SKM-1 (cell line): ENCODE results near the gene GRM3.

Experiments used
- DNase-seq: peaks from one replicate; lab custom pipeline; 2025; ENCODE audit not compliant: unreplicated experiment; lab: John Stamatoyannopoulos, UW

Gene GRM3

DNA sequence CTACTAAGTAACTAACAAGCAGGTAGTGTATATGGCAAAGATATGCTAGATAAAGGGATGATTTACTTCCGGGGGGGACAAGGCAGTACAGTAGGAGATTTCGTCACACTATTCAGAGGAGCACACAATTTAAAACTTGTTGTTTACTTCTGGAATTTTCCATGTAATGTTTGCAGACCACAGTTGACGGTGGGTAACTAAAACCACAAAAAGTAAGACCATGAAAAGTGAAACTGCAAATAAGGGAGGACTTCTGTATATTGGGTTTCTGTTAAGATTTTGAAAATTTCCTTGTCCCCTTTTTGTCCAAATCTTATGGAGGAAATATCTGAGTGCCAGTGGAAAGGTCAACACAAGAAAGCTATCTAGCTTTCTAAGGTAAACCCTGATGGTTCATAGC, 245.8 kb downstream of the GRM3 start:
- DNase-seq, result no peak

DNA sequence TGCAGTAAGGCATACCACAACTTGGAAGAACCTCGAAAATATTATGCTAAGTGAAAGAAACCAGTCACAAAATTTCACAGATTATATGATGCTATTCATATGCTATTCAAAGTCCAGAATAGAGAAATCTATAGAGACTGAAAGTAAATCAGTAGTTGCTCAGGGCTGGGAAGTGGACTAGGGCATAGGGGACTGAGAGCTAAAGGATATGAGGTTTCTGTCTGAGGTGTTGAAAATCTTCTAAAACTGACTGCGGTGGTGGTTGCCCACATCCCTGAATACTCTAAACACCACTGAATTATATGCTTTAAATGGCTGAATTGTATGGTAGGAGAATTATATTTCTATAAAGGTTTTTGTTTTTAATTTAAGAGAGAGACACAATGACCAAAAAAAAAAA, 254.5 kb downstream of the GRM3 start:
- DNase-seq, result no peak

DNA sequence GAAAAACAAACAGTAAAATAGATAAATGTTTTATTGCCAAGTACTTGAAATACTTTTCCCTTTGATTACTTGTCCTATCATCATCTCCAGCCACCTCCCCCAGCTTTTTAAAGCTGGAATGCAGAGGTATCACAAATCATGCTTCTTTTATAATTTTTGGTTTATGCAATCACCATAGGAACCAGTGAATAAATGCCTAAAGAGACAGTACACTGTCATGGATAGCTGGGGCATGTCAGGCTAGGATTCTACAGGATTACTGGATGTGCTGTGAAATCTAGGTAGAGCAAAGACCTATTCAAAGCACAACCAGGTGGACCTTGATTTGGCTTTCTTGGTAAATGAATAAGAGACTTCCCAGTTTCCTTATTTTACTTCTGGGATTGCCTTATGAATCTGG, 257.2 kb downstream of the GRM3 start:
- no peak for DNase-seq

DNA sequence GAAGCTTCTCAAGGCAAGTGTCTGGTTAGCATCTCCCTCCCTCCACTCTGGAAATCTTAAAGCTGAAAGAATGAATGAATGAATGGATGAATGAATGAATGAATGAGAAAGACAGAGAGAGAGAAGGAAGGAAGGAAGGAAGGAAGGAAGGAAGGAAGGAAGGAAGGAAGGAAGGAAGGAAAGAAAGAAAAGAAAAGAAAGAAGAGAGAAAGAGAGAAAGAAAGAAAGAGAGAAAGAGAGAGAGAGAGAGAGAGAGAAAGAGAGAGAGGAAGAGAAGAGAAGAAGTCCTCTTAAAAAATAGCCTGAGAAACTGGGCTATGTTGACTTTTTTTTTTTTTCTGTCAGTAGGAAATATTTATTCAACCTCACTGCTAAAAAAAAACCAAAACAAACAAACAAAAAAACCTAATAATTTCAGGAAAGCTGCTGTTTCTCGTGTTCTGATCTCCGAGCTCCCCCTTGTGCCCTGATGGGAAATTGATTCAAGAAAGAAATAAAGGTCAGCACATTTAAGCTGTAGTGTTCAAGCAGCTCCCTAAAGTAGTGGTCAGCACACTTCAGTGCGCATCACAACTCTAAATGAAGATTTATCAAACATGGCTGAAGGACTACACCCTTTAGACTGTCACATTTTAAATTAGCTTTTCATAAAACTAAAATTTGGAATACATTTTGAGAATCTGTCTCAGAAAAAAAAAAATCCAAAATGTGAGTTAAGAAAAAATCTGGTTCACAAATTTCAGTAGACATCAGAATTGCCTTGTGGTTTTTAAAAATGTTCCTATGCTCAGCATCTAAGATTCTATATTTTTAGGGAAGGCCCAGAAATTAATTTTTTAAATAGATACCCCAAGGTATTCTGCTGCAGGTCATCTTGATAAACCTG, 261.5 kb downstream of the GRM3 start:
- DNase-seq, result no peak

DNA sequence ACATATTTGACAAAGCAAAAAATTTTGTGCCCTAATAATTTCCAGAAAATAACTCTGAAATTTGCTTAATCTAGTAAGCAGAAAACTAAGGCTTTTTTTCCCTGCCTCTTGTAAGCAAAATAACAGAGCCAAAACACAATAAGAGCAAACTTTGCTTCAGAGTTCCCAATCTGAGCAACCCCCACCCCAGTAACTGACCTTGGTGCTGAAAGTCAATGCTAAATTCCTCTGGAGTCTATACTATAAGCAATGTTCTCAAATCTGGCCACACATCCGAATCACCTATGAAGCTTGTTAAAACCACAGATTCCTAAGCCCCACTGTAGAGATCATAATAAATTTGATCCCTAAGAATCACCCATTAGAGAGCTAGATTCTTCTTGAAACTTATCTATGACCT, 265.2 kb downstream of the GRM3 start:
- DNase-seq, result no peak

DNA sequence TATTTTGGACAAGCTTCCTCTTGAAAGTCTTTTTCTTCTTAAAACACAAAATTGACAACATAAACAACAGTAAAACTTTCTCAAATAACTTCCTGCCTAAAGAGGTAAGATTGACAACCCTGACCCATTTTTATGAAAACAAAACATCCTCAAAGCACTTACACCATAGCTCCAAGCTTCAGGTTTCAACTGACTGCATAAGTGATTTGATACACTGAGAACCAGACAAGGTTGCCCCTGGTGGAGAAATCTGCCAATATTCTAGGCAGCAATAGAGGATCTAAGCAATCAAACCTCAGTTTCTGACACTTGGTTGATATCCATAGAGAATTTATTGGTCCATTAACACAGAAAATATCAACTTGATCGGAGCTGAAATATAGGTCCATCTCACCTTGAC, 267.9 kb downstream of the GRM3 start:
- no peak for DNase-seq

DNA sequence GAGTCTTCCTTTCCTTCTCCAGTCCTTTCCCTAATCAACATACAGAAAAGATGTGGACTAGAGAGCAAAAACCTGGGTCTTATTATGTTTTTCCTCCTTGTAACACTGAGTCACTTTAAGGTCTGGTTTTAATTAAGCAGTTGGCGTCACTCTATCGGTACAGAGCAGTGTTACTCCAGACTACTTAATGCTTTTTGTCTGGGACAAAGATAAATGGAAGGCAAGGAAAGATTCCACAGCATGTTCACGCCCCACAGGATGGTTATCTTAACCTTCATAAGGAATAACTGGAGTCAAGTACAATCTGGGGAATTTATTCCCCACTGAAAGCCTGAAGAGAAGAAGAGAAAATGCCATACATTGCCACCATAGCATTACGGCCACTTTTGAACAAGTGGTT, 270.0 kb downstream of the GRM3 start:
- no peak for DNase-seq
